Fibroblast of mammary gland (primary cell): ENCODE data around the gene MYRF.

Experiments
- DNase-seq: peaks from one replicate; pipeline ENCODE4 v3.0.0-alpha.2; 2010; ENCODE audit warnings: low read depth
- H3K4me3 ChIP-seq: 2 replicates; pipeline ENCODE4 v1.5.1; 2011; ENCODE audit warnings: low read depth, mild to moderate bottlenecking, low read length, moderate library complexity; ENCODE audit not compliant: control insufficient read depth
- TF ChIP-seq, protein P1 (sequence below): conservative IDR thresholded peaks from 2 replicates; pipeline ENCODE4 v1.5.1; 2011; ENCODE audit warnings: low read depth, low read length, inconsistent platforms; ENCODE audit not compliant: control insufficient read depth, insufficient read depth

Gene MYRF

DNA sequence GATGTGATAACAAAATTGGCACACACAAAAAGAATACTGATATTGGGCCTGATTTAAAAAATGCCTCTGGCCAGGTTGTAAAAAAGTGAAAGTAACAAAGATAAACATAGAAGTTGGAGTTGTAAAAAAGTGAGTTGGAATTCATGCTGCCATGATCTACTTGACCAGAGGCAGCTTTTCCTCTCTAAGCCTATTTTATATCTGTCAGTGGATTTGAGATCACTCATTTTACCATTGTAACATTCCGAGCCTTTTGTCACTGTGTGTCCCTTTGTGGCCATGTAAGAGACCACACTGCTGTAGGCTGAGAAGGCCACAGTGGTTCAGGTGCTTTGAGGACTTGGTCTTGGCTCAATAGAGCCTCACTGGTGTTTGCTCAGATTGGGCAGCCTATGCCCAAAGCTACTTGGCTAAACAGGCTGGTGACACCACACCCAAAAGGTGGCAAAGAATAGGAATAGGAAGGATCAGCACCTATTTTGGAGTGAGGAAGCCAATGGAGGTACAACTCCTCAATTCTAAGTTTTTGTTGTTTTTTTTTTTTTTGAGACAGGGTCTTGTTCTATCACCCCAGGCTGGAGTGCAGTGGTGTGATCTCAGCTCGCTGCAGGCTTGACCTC is 47.3 kb downstream of the MYRF start:
- H3K4me3 ChIP-seq = no peak overlapping the region
- TF ChIP-seq, protein P1, sequence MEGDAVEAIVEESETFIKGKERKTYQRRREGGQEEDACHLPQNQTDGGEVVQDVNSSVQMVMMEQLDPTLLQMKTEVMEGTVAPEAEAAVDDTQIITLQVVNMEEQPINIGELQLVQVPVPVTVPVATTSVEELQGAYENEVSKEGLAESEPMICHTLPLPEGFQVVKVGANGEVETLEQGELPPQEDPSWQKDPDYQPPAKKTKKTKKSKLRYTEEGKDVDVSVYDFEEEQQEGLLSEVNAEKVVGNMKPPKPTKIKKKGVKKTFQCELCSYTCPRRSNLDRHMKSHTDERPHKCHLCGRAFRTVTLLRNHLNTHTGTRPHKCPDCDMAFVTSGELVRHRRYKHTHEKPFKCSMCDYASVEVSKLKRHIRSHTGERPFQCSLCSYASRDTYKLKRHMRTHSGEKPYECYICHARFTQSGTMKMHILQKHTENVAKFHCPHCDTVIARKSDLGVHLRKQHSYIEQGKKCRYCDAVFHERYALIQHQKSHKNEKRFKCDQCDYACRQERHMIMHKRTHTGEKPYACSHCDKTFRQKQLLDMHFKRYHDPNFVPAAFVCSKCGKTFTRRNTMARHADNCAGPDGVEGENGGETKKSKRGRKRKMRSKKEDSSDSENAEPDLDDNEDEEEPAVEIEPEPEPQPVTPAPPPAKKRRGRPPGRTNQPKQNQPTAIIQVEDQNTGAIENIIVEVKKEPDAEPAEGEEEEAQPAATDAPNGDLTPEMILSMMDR = no peak
- DNase-seq = no peak

DNA sequence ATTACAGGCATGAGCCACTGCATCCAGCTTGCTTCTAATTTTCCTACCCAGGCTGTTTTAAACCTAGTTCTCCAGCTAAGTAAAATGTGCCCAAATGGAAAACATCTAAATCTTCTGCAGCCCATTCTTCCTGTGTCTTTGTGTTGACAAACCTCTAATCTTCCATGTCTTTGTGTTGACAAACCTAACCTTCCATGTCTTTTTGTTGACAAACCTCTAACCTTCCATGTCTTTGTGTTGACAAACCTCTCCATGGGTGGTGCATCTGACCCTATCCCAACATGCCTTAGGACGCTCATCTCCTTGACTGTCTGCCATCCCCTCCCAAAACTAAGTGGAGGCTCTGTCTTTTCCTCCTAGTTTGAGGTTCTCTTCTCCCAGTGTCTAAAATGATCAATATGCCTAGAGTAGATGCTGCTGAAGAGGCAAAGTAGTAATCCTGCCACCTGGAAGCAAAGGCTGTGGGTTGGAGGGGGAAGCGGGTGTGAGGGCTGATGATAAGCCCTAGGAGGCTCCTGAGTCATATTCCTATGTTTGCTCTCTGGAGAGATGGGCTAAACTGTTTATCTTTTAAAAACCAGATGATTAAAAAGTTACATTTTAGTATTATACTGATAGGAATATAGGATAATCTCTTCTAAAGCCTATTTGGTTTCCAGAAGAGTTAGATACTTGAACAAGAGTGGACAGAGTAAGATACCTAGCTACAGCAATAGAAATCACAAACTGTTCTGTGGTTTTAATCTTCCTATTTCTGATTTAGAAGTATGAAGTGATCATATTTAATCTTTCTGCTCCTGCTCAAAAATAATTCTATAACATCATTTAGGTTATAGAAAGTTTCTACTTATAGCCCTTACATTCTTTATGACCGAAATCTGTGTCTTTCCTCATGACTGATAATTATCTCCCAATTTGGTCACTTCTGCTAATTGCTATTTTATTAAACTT is 48.2 kb downstream of the MYRF start:
- no peak overlapping the region for H3K4me3 ChIP-seq
- TF ChIP-seq, protein P1 = no peak
- DNase-seq = no peak

DNA sequence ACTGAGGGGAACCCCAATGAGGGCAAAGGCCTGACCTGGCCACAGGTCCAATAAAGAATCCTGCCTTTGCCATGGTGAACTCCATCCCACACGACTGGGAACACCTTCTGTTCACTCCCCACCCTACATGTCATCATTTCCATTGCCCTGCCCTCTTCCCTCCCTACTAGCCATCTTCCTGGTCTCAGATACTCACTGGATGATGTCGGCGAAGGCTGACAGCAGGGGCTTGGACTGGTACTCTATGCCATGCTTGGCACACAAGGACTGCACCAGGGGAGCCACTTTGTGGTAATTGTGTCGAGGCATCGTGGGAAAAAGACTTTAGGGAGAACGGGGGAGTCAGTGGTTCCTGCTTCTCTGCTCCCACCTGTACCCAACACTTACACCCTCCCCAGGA is 50.2 kb downstream of the MYRF start:
- DNase-seq = no peak
- TF ChIP-seq, protein P1 = no peak
- H3K4me3 ChIP-seq = no peak overlapping the region

DNA sequence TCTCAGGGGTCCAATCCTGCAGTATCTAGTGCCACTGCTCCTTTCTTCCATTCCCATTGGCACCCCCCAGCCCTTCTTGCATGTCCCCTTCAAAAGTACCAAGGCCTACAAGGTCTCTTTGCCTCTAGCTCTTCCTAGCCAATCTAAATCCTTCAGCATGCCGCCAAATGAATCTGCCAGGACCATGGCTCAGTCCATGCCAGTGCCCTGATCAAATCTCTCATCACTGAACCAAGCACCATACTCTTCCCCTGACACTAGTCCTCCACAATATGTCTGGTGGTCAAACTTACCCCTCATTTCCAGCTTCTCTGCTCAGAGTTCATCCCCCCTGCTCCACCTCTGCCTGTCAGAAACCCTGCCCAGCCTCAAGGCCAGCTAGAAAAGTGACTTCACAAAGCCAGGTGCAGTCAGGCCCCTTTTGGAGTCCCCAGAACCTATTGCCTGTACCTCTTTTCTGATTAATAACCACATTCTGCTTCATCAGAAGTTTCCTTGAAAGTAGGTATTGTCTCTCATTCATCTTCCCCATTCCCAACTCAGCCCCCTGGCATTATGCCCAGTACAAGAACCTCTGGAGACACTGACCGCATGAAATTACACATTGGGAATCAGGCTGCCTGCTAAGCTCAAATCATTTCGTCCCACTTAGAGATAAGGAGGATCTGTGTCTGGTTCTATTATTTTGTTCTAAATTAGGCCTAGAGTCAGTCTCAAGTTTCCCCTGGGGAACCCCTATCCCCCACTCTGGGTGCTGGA is 51.6 kb downstream of the MYRF start:
- peak; percentile 55 for DNase-seq
- TF ChIP-seq, protein P1 = no peak
- no peak overlapping the region for H3K4me3 ChIP-seq

DNA sequence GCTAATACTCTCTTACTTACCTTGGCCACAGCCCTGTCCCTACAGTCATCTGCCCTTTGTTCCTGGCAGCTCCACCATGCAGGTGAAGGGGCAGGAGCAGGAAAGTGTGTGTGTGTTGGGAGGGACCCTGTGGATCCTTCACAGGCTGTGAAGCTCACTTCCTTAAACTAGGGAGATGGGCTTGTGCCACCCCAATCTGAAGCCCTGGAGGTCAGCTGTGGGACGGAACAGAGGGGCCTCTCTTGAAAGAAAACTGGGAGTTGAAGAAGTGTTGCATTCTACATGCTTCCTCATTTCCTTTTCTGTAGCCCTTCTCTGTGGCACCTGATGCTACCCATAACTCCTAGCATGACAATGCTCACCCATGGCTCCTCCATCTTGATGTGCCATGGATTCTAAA is 52.7 kb downstream of the MYRF start:
- H3K4me3 ChIP-seq = no peak overlapping the region
- DNase-seq = no peak
- TF ChIP-seq, protein P1 = no peak

DNA sequence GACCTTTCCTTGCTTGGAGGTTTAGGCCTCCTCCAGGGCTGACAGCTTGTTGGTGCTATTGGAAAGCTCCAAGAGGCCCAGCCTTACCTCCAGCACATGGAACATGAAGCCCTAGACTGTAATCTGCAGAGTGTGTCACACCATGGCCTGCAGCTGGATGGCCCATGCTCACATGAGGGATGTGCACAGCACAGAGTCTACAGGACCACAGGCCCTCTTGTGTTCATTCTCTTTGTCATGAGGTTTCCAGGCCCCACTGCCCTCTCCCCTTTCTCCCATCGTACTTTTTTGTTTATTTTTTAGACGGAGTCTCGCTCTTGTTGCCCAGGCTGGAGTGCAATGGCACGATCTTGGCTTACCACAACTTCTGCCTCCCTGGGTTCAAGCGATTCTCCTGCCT is 54.3 kb downstream of the MYRF start:
- no peak for DNase-seq
- TF ChIP-seq, protein P1 = no peak
- H3K4me3 ChIP-seq = no peak overlapping the region
